ENCODE measurements around the gene WSCD2. TPM values are rescaled to one million over a fixed set of nuclear protein-coding genes. Genes with fewer than 3 reads are reported as not detected.

Gene WSCD2
- total RNA-seq, 1 donor from 2014 or later = not detected

GRCh38 chr12:108173892-108174291 is 44.8 kb downstream of the WSCD2 start:
- no peak for TF ChIP-seq CTCF (IDR thresholded peaks at IDR 0.05; ENCODE audit: insufficient read depth, low read length, severe bottlenecking)
- no peaks in the 10 kb centered on the region for H3K36me3 ChIP-seq (ENCODE audit: control insufficient read depth, insufficient read depth, low read length)
- FAIRE-seq = peak; percentile 18
- H3K27me3 ChIP-seq (ENCODE audit: control insufficient read depth, insufficient read depth, low read length) = no peaks in the 10 kb centered on the region
- H3K4me3 ChIP-seq (ENCODE audit: low read depth, low read length) = no peak overlapping the region
- no peak for DNase-seq (ENCODE audit: low read depth)

GRCh38 chr12:108174641-108175040 is 45.6 kb downstream of the WSCD2 start:
- no peak for TF ChIP-seq CTCF (IDR thresholded peaks at IDR 0.05; ENCODE audit: insufficient read depth, low read length, severe bottlenecking)
- no peaks in the 10 kb centered on the region for H3K27me3 ChIP-seq (ENCODE audit: control insufficient read depth, insufficient read depth, low read length)
- H3K36me3 ChIP-seq (ENCODE audit: control insufficient read depth, insufficient read depth, low read length) = no peaks in the 10 kb centered on the region
- DNase-seq (ENCODE audit: low read depth) (no peak), FAIRE-seq (no peak)
- no peak overlapping the region for H3K4me3 ChIP-seq (ENCODE audit: low read depth, low read length)

GRCh38 chr12:108175310-108175709 is 46.2 kb downstream of the WSCD2 start:
- no peaks in the 10 kb centered on the region for H3K36me3 ChIP-seq (ENCODE audit: control insufficient read depth, insufficient read depth, low read length)
- H3K27me3 ChIP-seq (ENCODE audit: control insufficient read depth, insufficient read depth, low read length) = no peaks in the 10 kb centered on the region
- FAIRE-seq (no peak), DNase-seq (ENCODE audit: low read depth) (no peak)
- no peak for TF ChIP-seq CTCF (IDR thresholded peaks at IDR 0.05; ENCODE audit: insufficient read depth, low read length, severe bottlenecking)
- H3K4me3 ChIP-seq (ENCODE audit: low read depth, low read length) = no peak overlapping the region

GRCh38 chr12:108176292-108176691 is 47.2 kb downstream of the WSCD2 start:
- Histone ChIP-seq H3K4me3 (ENCODE audit: low read depth, low read length) (no peak overlapping the region), H3K36me3 (ENCODE audit: control insufficient read depth, insufficient read depth, low read length) (no peaks in the 10 kb centered on the region), H3K27me3 (ENCODE audit: control insufficient read depth, insufficient read depth, low read length) (no peaks in the 10 kb centered on the region)
- no peak for FAIRE-seq
- no peak for DNase-seq (ENCODE audit: low read depth)
- no peak for TF ChIP-seq CTCF (IDR thresholded peaks at IDR 0.05; ENCODE audit: insufficient read depth, low read length, severe bottlenecking)

- Histone ChIP-seq H3K4me3 (ENCODE audit: low read depth, low read length) (no peak overlapping the region), H3K36me3 (ENCODE audit: control insufficient read depth, insufficient read depth, low read length) (no peaks in the 10 kb centered on the region), H3K27me3 (ENCODE audit: control insufficient read depth, insufficient read depth, low read length) (no peaks in the 10 kb centered on the region)
- DNase-seq (ENCODE audit: low read depth) (no peak), FAIRE-seq (no peak)
- TF ChIP-seq CTCF (IDR thresholded peaks at IDR 0.05; ENCODE audit: insufficient read depth, low read length, severe bottlenecking) = no peak
Observed at GRCh38 chr12:108177131-108177530, 48.0 kb downstream of the WSCD2 start.

- H3K4me3 ChIP-seq (ENCODE audit: low read depth, low read length) = no peak overlapping the region
- TF ChIP-seq CTCF (IDR thresholded peaks at IDR 0.05; ENCODE audit: insufficient read depth, low read length, severe bottlenecking) = no peak
- no peaks in the 10 kb centered on the region for H3K36me3 ChIP-seq (ENCODE audit: control insufficient read depth, insufficient read depth, low read length)
- H3K27me3 ChIP-seq (ENCODE audit: control insufficient read depth, insufficient read depth, low read length) = no peaks in the 10 kb centered on the region
- FAIRE-seq (peak; percentile 32), DNase-seq (ENCODE audit: low read depth) (no peak)
Observed at GRCh38 chr12:108179305-108179704, 50.2 kb downstream of the WSCD2 start.

Data from bronchial epithelial cell (primary cell).